DND-41 (cell line): Measurements from ENCODE around the gene SRC.
"Not testable (repeated sequence)": the region's sequence is repeated elsewhere in the genome, so short reads cannot be mapped to it uniquely, and the experiment has no call there.

ENCODE experiments used
- ATAC-seq: fragments of 200-7000 bp; cut with Tn5 transposase; 3 replicates; pipeline ENCODE4 v1.9.1; 2021; ENCODE audit warnings: low read depth; ENCODE audit not compliant: insufficient read depth
- DNase-seq: peaks from one replicate; pipeline ENCODE4 v3.0.0-alpha.2; 2020
- H2AFZ ChIP-seq: 2 replicates; pipeline ENCODE4 v1.6.0; 2012; ENCODE audit warnings: low read depth, low read length
- H3K27ac ChIP-seq: 2 replicates; pipeline ENCODE4 v1.5.1; 2012; ENCODE audit warnings: low read length, inconsistent platforms
- H3K27me3 ChIP-seq: fragments of 200-600 bp; sonication (generic); 2 replicates; pipeline ENCODE4 v1.6.0; 2012; ENCODE audit warnings: low read length, mild to moderate bottlenecking, inconsistent platforms; ENCODE audit not compliant: insufficient read depth, poor library complexity
- H3K36me3 ChIP-seq: 2 replicates; pipeline ENCODE4 v1.5.1; 2012; ENCODE audit warnings: low read length, inconsistent platforms; ENCODE audit not compliant: insufficient read depth
- H3K4me1 ChIP-seq: 2 replicates; pipeline ENCODE4 v1.5.1; 2012; ENCODE audit warnings: mild to moderate bottlenecking, low read length; ENCODE audit not compliant: insufficient read depth
- H3K4me2 ChIP-seq: 2 replicates; pipeline ENCODE4 v1.6.0; 2012; ENCODE audit warnings: mild to moderate bottlenecking, moderate library complexity, low read length, inconsistent platforms; ENCODE audit not compliant: insufficient read depth
- H3K4me3 ChIP-seq, 2 experiments: fragments of 200-600 bp in 1 of 2; shearing (Covaris generic) in 1 of 2; 2 replicates each; pipeline ENCODE4 v1.5.1; 2012 to 2016; ENCODE audit warnings: inconsistent platforms in 2 of 2, low read length in 2 of 2, mild to moderate bottlenecking in 2 of 2, low read depth in 1 of 2, moderate library complexity in 1 of 2
- H3K79me2 ChIP-seq: 2 replicates; pipeline ENCODE4 v1.6.0; 2012; ENCODE audit warnings: low read length, inconsistent platforms; ENCODE audit not compliant: insufficient read depth
- H3K9ac ChIP-seq: 2 replicates; pipeline ENCODE4 v1.6.0; 2012; ENCODE audit warnings: low read depth, mild to moderate bottlenecking, inconsistent platforms, low read length, moderate library complexity
- H3K9me3 ChIP-seq: 2 replicates; pipeline ENCODE4 v1.5.1; 2012; ENCODE audit warnings: low read length, moderate library complexity, mild to moderate bottlenecking, inconsistent platforms; ENCODE audit not compliant: insufficient read depth, severe bottlenecking
- H4K20me1 ChIP-seq: 2 replicates; pipeline ENCODE4 v1.6.0; 2012; ENCODE audit warnings: low read length; ENCODE audit not compliant: insufficient read depth
- CTCF ChIP-seq: IDR thresholded peaks from 2 replicates; pipeline ENCODE4 v1.5.1; 2012; ENCODE audit warnings: borderline replicate concordance, low read length, moderate library complexity, mild to moderate bottlenecking; ENCODE audit not compliant: poor library complexity, severe bottlenecking; ENCODE audit errors: extremely low read depth
- EZH2 ChIP-seq: IDR thresholded peaks from 3 replicates; pipeline ENCODE4 v1.6.1; 2012; ENCODE audit warnings: borderline replicate concordance, low read depth, mild to moderate bottlenecking, moderate library complexity, low read length, inconsistent platforms; ENCODE audit not compliant: severe bottlenecking

The SRC gene

GRCh38 chr20:37365760-37366638 is 20.1 kb downstream of the SRC start:
- TF ChIP-seq EZH2 (no peak), CTCF (no peak)
- ATAC-seq (no peak), DNase-seq (no peak)
- Histone ChIP-seq H3K4me2 (no peak overlapping the region), H3K27ac (no peak overlapping the region), H3K4me3 (no peak overlapping the region), H3K36me3 (0 out of 2 replicates have a peak, but pooled peaks cover 4% of the 10 kb centered on the region), H3K9ac (no peak overlapping the region), H3K9me3 (no peaks in the 10 kb centered on the region), H3K27me3 (no peaks in the 10 kb centered on the region), H2AFZ (no peak overlapping the region), H4K20me1 (peaks cover 16% of the 10 kb centered on the region), H3K4me1 (no peaks in the 10 kb centered on the region), H3K79me2 (no peaks in the 10 kb centered on the region)

GRCh38 chr20:37366743-37367142 is 20.8 kb downstream of the SRC start:
- H3K9ac ChIP-seq: no peak overlapping the region
- H3K27ac ChIP-seq: no peak overlapping the region
- ATAC-seq (no peak), DNase-seq (no peak)
- H3K4me1 ChIP-seq: no peaks in the 10 kb centered on the region
- no peak for TF ChIP-seq EZH2
- no peak for TF ChIP-seq CTCF
- peaks cover 16% of the 10 kb centered on the region for H4K20me1 ChIP-seq
- H3K4me3 ChIP-seq: no peak overlapping the region
- H3K36me3 ChIP-seq: 0 out of 2 replicates have a peak, but pooled peaks cover 4% of the 10 kb centered on the region
- no peaks in the 10 kb centered on the region for H3K9me3 ChIP-seq
- H3K27me3 ChIP-seq: no peaks in the 10 kb centered on the region
- H2AFZ ChIP-seq: no peak overlapping the region
- H3K79me2 ChIP-seq: no peaks in the 10 kb centered on the region
- H3K4me2 ChIP-seq: no peak overlapping the region

- Histone ChIP-seq H3K9me3 (no peaks in the 10 kb centered on the region), H3K36me3 (0 out of 2 replicates have a peak, but pooled peaks cover 4% of the 10 kb centered on the region), H4K20me1 (no peaks in the 10 kb centered on the region), H3K9ac (no peak overlapping the region), H3K4me2 (no peak overlapping the region), H3K27ac (no peak overlapping the region), H3K79me2 (no peaks in the 10 kb centered on the region), H2AFZ (no peak overlapping the region), H3K27me3 (no peaks in the 10 kb centered on the region), H3K4me3 (no peak overlapping the region), H3K4me1 (no peaks in the 10 kb centered on the region)
- TF ChIP-seq CTCF: no peak
- no peak for ATAC-seq
- no peak for DNase-seq
Observed at GRCh38 chr20:37369846-37370245, 23.9 kb downstream of the SRC start.

GRCh38 chr20:37371845-37372244 is 25.9 kb downstream of the SRC start:
- H4K20me1 ChIP-seq: not testable (repeated sequence)

More at GRCh38 chr20:37371845-37372244, 25.9 kb downstream of the SRC start:
- not testable (repeated sequence) for DNase-seq, H3K4me2 ChIP-seq, H2AFZ ChIP-seq, H3K27ac ChIP-seq, H3K79me2 ChIP-seq, ATAC-seq, H3K27me3 ChIP-seq, H3K4me3 ChIP-seq, H3K36me3 ChIP-seq, H3K9me3 ChIP-seq, H3K4me1 ChIP-seq, H3K9ac ChIP-seq
